Adrenal gland (tissue), 12 donors: Measurements from ENCODE around the gene KRTAP10-3. TPM values are rescaled to one million over a fixed set of nuclear protein-coding genes. Genes with fewer than 3 reads are reported as not detected.

Experiments
- DNase-seq, 7 donors: peaks; one replicate each; pipeline ENCODE4 v3.0.0-alpha.2; 2019 to 2020
- H3K27ac ChIP-seq, 5 donors: fragments of 200-600 bp; sonication (generic) in 4 of 5; 1 replicate in 3 of 5; 2 replicates in 2 of 5; pipeline versions ENCODE4 v1.5.1 to v1.8.0; 2016 to 2020; ENCODE audit warnings: mild to moderate bottlenecking in 1 of 5
- H3K27me3 ChIP-seq: fragments of 200-600 bp; 2 replicates; pipeline ENCODE4 v1.8.0; 2021
- H3K36me3 ChIP-seq, 2 donors: fragments of 200-600 bp; replicated peaks in 1 of 2; 1 replicate in 1 of 2; 2 replicates in 1 of 2; pipeline versions ENCODE4 v1.5.1 to v1.8.0; 2018 to 2022
- H3K4me1 ChIP-seq, 2 donors: fragments of 200-600 bp; replicated peaks in 1 of 2; 1 replicate in 1 of 2; 2 replicates in 1 of 2; pipeline versions ENCODE4 v1.5.1 to v1.8.0; 2018 to 2021
- H3K4me3 ChIP-seq, 4 donors: fragments of 200-600 bp; sonication (generic) in 3 of 4; one replicate each; pipeline ENCODE4 v1.5.1; 2016 to 2018
- H3K9me3 ChIP-seq, 3 donors: fragments of 200-600 bp; sonication (generic) in 1 of 3; replicated peaks in 1 of 3; 1 replicate in 2 of 3; 2 replicates in 1 of 3; pipeline versions ENCODE4 v1.5.1 to v1.8.0; 2016 to 2021
- CTCF ChIP-seq, 6 experiments: fragments of 450-650 bp in 4 of 6; fragments of 200-600 bp in 2 of 6; sonication (generic) in 1 of 6; IDR thresholded peaks; 1 replicate in 5 of 6; 2 replicates in 1 of 6; pipeline versions ENCODE4 v1.5.1 to v1.8.0; 2016 to 2021; ENCODE audit warnings: antibody characterized with exemption in 6 of 6, mild to moderate bottlenecking in 2 of 6, moderate library complexity in 1 of 6
- POLR2A ChIP-seq, 2 donors: fragments of 450-650 bp; IDR thresholded peaks; one replicate each; pipeline ENCODE4 v1.6.1; 2017; ENCODE audit warnings: antibody characterized with exemption in 2 of 2, mild to moderate bottlenecking in 2 of 2, moderate library complexity in 1 of 2
- WGBS, 4 donors: extraction: QIAGEN DNeasy Blood & Tissue Kit in 2 of 4; methylation state at CpG; one replicate each; pipeline versions ENCODE4 v1.1.5 to v1.1.7; 2013 to 2017; 5-methylcytosine and 5-hydroxymethylcytosine counted together
- intact Hi-C, 2 donors: fragments of 100-400 bp; cut with DNase I; formaldehyde crosslinking; loops; one replicate each; pipeline versions ENCODE4 v1.14.1 to v1.15.0; 2022 to 2023
- polyA plus RNA-seq, 3 donors: library from polyadenylated mRNA; stranded (reverse); fragments of 200-250 nt in 2 of 3; fragments of 350-450 nt in 1 of 3; fragmentation: Illumina TruSeq in 1 of 3; extraction: RNeasy Lipid Tissue Mini Kit (QIAGEN cat#74804) in 1 of 3; gene quantifications; one replicate each; pipeline ENCODE4 v1.2.3, GENCODE V29; 2013 to 2014
- total RNA-seq, 9 donors: library from RNA; depleted of rRNA in 4 of 9; stranded (reverse); fragments of >200 nt in 4 of 9; fragments of 120-200 nt in 1 of 9; fragmentation: NEBNext Ultra II Directional in 1 of 9; extraction: Animal tissue kit (Norgen Biotek cat#: 25700) in 1 of 9; gene quantifications; one replicate each; pipeline versions ENCODE4 v1.1.0 to v1.2.4, GENCODE V29; 2013 to 2023
- donor health status: healthy with polysubstance abuse.
- donor health status: Bipolar disorder and iron deficiency.
- donor health status: DM: yes; HTN: yes; CAD: no.
- donor health status: DM: no; HTN: no; CAD: no.
- donor health status: DM: no; HTN: no; CAD: no.
- donor health status: DM: yes; HTN: yes; CAD: no.

The KRTAP10-3 gene
- total and polyA plus RNA-seq, 12 donors, result not detected

GRCh38 chr21:44520326-44521300 is 38.0 kb downstream of the KRTAP10-3 start:
- WGBS, 4 donors, result 81 to 86% (median 83%) methylated on average over 23 to 31 of the region's 31 CpGs
- H3K4me1 ChIP-seq, result no peaks in the 10 kb centered on the region
- peak in 1 of 7 donors; percentile 8 for DNase-seq
- H3K36me3 ChIP-seq, result no peaks in the 10 kb centered on the region
- H3K4me3 ChIP-seq, result no peak overlapping the region
- intact Hi-C loops, result no loop called here
- H3K27me3 ChIP-seq, result no peaks in the 10 kb centered on the region
- TF ChIP-seq POLR2A (IDR thresholded peaks at IDR 0.05), result no peak
- TF ChIP-seq CTCF (IDR thresholded peaks at IDR 0.05), result no peak
- no peak overlapping the region for H3K27ac ChIP-seq
- H3K9me3 ChIP-seq, result no peaks in the 10 kb centered on the region

GRCh38 chr21:44519346-44520325 is 39.0 kb downstream of the KRTAP10-3 start:
- TF ChIP-seq CTCF (IDR thresholded peaks at IDR 0.05), result no peak
- TF ChIP-seq POLR2A (IDR thresholded peaks at IDR 0.05), result no peak
- Histone ChIP-seq H3K27me3 (no peaks in the 10 kb centered on the region), H3K36me3 (no peaks in the 10 kb centered on the region), H3K9me3 (no peaks in the 10 kb centered on the region), H3K4me1 (no peaks in the 10 kb centered on the region), H3K27ac (no peak overlapping the region), H3K4me3 (no peak overlapping the region)
- DNase-seq, result no peak
- intact Hi-C loops, result no loop called here
- 80 to 87% (median 85%) methylated on average over 16 to 28 of the region's 28 CpGs for WGBS, 4 donors

GRCh38 chr21:44518686-44519085 is 39.9 kb downstream of the KRTAP10-3 start:
- DNase-seq, result no peak
- Histone ChIP-seq H3K27me3 (no peaks in the 10 kb centered on the region), H3K36me3 (no peaks in the 10 kb centered on the region), H3K4me3 (no peak overlapping the region), H3K9me3 (no peaks in the 10 kb centered on the region), H3K4me1 (no peaks in the 10 kb centered on the region), H3K27ac (no peak overlapping the region)
- intact Hi-C loops, result no loop called here
- WGBS, 4 donors, result 59 to 74% (median 67%) methylated on average over 9 to 12 of the region's 12 CpGs
- TF ChIP-seq CTCF (IDR thresholded peaks at IDR 0.05), result no peak
- no peak for TF ChIP-seq POLR2A (IDR thresholded peaks at IDR 0.05)
